ENCODE measurements around the gene MFSD2A.
A peak's percentile ranks its signal among the peaks of the same experiment; 100 is the strongest.
"Not testable (repeated sequence)": the region's sequence is repeated elsewhere in the genome, so short reads cannot be mapped to it uniquely, and the experiment has no call there.

MFSD2A gene

DNA sequence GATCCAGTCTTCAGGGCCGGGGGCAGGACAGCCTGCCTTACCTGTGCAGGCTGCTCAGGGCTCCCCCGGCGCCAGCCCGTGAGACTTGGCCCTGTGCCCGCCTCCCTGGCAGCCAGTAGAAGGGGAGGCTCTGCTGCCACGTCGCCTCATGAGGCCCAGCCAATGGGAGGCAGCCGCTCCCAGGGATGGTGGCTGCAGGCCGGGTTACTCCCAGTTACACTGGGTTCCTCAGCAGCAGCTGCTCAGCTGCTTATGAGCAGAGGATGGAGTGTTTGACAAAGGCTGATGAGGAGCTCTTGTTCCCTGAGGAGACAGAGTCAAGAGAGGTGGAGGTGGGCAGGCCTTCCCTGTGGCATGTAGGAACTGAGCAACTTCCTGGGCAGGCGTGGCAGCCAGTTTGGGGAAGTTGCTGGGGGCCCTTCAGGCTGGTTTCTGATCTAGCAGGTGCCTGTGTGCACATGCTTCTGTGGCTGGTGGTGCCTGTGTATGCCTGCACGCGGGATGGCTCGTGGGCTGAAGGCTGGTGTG lies 5.5 kb downstream of the MFSD2A start:
- DNase-seq (ENCODE audit: low spot score) = peak; percentile 59
- TF ChIP-seq, protein P1, sequence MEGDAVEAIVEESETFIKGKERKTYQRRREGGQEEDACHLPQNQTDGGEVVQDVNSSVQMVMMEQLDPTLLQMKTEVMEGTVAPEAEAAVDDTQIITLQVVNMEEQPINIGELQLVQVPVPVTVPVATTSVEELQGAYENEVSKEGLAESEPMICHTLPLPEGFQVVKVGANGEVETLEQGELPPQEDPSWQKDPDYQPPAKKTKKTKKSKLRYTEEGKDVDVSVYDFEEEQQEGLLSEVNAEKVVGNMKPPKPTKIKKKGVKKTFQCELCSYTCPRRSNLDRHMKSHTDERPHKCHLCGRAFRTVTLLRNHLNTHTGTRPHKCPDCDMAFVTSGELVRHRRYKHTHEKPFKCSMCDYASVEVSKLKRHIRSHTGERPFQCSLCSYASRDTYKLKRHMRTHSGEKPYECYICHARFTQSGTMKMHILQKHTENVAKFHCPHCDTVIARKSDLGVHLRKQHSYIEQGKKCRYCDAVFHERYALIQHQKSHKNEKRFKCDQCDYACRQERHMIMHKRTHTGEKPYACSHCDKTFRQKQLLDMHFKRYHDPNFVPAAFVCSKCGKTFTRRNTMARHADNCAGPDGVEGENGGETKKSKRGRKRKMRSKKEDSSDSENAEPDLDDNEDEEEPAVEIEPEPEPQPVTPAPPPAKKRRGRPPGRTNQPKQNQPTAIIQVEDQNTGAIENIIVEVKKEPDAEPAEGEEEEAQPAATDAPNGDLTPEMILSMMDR (IDR thresholded peaks at IDR 0.05; ENCODE audit: extremely low read depth, missing control alignments) = no peak

DNA sequence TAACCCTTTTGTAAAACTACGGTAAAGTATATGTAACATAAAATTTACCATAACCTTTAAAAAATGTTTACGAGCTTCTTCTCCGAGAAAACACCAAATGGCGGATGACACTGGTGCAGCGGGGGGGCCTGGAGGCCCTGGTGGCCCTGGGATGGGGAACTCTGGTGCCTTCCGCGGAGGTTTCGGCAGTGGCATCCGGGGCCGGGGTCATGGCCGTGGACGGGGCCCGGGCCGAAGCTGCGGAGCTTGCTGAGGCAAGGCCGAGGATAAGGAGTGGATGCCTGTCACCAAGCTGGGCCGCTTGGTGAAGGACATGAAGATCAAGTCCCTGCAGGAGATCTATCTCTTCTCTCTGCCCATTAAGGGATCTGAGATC lies 7.5 kb downstream of the MFSD2A start:
- no peak for DNase-seq (ENCODE audit: low spot score)
- TF ChIP-seq, protein P1 (IDR thresholded peaks at IDR 0.05; ENCODE audit: extremely low read depth, missing control alignments) = no peak

DNA sequence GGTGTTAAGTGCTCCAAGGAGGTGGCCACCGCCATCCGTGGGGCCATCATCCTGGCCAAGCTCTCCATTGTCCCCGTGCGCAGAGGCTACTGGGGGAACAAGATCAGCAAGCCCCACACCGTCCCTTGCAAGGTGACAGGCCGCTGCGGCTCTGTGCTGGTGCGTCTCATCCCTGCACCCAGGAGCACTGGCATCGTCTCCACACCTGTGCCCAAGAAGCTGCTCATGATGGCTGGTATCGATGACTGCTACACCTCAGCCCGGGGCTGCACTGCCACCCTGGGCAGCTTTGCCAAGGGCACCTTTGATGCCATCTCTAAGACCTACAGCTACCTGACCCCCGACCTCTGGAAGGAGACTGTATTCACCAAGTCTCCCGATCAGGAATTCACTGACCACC lies 8.0 kb downstream of the MFSD2A start:
- not testable (repeated sequence) for DNase-seq (ENCODE audit: low spot score)

DNA sequence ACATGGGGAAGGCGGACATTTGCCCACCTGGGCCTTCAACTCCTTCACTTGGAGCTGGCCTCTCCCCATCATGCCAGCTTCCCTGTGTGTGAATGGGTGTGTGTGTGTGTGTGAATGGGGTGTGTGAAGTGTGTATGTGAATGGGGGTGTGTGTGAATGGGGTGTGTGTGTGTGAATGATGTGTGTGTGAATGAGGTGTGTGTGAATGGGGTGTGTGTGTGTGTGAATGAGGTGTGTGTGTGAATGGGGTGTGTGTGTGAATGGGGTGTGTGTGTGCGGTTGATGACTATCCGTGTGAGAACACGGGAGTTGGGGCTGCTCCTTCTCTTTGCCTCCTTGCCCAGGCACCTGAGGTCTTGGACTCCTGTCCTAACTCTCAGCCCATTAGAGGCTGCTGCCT lies 9.6 kb downstream of the MFSD2A start:
- TF ChIP-seq, protein P1 (IDR thresholded peaks at IDR 0.05; ENCODE audit: extremely low read depth, missing control alignments) = no peak

DNA sequence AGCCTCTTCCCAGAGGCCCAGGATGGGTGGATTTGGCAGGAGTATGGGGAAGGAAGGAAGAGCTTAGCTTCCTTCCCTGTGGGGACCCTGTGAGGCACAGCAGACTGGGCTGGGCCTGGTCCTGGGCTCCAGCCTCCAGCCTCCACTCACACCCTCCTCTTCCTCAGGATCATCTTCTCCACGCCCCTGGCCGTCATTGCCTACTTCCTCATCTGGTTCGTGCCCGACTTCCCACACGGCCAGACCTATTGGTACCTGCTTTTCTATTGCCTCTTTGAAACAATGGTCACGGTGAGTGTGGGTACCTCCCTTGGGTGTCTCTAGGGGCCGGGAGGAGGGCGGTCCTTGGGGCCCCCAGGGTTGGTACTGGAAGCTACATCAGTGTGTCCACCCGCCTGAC lies 10.1 kb downstream of the MFSD2A start:
- no peak for DNase-seq (ENCODE audit: low spot score)
- TF ChIP-seq, protein P1 (IDR thresholded peaks at IDR 0.05; ENCODE audit: extremely low read depth, missing control alignments) = no peak

More for the DNA sequence above, 9.6 kb downstream of the MFSD2A start:
- no peak for DNase-seq (ENCODE audit: low spot score)

DNA sequence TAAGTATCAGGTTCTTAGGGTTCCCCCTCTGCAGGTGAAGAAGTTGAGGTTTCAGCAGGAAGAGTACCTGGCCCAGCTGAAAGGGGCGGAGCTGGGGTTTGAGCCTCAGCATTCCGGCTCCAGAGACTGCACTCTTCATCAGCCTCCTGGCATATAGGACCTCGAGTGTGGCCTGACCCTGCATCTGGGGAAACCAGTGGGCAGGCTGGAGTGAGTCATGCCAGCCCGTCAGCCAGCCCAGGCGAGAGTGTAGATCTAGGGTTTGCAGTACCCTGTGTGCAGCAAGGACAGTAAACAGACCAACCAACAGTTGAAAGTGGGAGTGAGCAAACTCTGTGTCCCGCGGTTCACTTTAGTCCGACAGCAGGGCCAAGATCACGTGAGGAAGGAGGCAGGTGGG lies 14.1 kb downstream of the MFSD2A start:
- no peak for DNase-seq (ENCODE audit: low spot score)
- TF ChIP-seq, protein P1 (IDR thresholded peaks at IDR 0.05; ENCODE audit: extremely low read depth, missing control alignments) = no peak

DNA sequence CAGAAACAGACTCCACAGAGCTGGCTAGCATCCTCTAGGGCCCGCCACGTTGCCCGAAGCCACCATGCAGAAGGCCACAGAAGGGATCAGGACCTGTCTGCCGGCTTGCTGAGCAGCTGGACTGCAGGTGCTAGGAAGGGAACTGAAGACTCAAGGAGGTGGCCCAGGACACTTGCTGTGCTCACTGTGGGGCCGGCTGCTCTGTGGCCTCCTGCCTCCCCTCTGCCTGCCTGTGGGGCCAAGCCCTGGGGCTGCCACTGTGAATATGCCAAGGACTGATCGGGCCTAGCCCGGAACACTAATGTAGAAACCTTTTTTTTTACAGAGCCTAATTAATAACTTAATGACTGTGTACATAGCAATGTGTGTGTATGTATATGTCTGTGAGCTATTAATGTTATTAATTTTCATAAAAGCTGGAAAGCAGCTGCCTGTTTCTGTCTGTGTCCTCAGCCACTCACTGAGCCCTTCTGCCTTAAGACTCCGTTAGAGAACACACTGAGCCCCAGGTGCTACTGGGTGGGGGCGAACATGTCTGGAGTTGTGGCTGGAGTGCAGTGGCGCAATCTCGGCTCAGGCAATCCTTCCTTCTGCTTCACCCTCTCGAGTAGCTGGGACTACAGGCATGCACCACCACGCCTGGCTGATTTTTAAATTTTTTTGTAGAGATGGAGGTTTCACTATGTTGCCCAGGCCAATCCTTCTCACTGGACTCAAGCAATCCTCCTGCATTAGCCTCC lies 14.8 kb downstream of the MFSD2A start:
- TF ChIP-seq, protein P1 (IDR thresholded peaks at IDR 0.05; ENCODE audit: extremely low read depth, missing control alignments) = no peak
- no peak for DNase-seq (ENCODE audit: low spot score)

DNA sequence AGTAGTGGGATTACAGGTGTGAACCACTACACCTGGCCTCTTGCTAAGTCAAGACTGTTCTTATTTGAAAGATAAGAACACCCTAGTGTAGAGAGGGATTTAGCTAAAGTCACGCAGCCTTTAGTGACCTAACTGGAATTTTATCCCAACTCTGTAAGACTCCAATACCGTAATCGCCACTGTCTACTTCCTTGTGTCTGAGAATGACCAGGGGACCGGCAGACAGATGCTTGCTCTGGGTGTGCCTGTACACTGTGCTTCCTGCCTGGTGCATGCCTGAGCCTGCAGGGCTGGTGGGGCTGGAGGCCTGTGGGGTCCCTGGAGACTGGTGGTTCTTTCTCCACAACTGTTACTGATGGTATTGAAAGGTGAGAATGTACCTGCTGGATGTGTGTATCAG lies 15.3 kb downstream of the MFSD2A start:
- DNase-seq (ENCODE audit: low spot score) = peak; percentile 4
- TF ChIP-seq, protein P1 (IDR thresholded peaks at IDR 0.05; ENCODE audit: extremely low read depth, missing control alignments) = no peak
